ENCODE results near the gene SIDT2. TPM values are rescaled to one million over a fixed set of nuclear protein-coding genes. Genes with fewer than 3 reads are reported as not detected.
"Not testable (repeated sequence)": the region's sequence is repeated elsewhere in the genome, so short reads cannot be mapped to it uniquely, and the experiment has no call there.

The SIDT2 gene
- 10 to 100 TPM in 3 of 4 donors, 1 to 10 TPM in 1; 6.4 to 91.3 (median 28.7) TPM for total RNA-seq

GRCh38 chr11:117178210-117179034 lies at the start of gene SIDT2:
Gene SIDT2 (plus strand): TSS chr11:117178743. CDS start chr11:117179264, 521 bp downstream.
- Histone ChIP-seq H3K4me3 (peak within 1 kb of the TSS; percentile 94 to 95), H3K36me3 (no peaks in the 10 kb centered on the region), H3K4me1 (peaks cover 5 to 10% of the 10 kb centered on the region in 2 donors), H3K27me3 (no peaks in the 10 kb centered on the region), H3K9me3 (no peaks in the 10 kb centered on the region), H3K27ac (peak within 1 kb of the TSS; percentile 90 to 98)
- intact Hi-C loops (cut with DNase I; ENCODE audit: low total_unique reads), result no loop called here
- DNase-seq, result peak; percentile 95
- TF ChIP-seq CTCF (IDR thresholded peaks at IDR 0.05), result peak in 2 of 4 experiments; percentile 36 to 48
- TF ChIP-seq POLR2A (IDR thresholded peaks at IDR 0.05), result peak; percentile 96 to 99

- H3K4me3 ChIP-seq; H3K27ac ChIP-seq; H3K27me3 ChIP-seq; intact Hi-C loops (cut with DNase I; ENCODE audit: low total_unique reads); DNase-seq; H3K36me3 ChIP-seq; H3K9me3 ChIP-seq; H3K4me1 ChIP-seq: not testable (repeated sequence)
Observed at GRCh38 chr11:117130396-117130795, 48.1 kb upstream of the SIDT2 start.

GRCh38 chr11:117130879-117131278 lies 47.7 kb upstream of the SIDT2 start:
- Histone ChIP-seq H3K4me1 (no peaks in the 10 kb centered on the region), H3K36me3 (no peaks in the 10 kb centered on the region), H3K27ac (no peak overlapping the region), H3K4me3 (no peak overlapping the region), H3K27me3 (no peaks in the 10 kb centered on the region), H3K9me3 (no peaks in the 10 kb centered on the region)
- TF ChIP-seq POLR2A (IDR thresholded peaks at IDR 0.05), result no peak
- no peak for TF ChIP-seq CTCF (IDR thresholded peaks at IDR 0.05)
- intact Hi-C loops (cut with DNase I; ENCODE audit: low total_unique reads), result no loop called here
- no peak for DNase-seq

- H3K9me3 ChIP-seq, result no peaks in the 10 kb centered on the region
- no peaks in the 10 kb centered on the region for H3K27me3 ChIP-seq
- no peak overlapping the region for H3K27ac ChIP-seq
- TF ChIP-seq POLR2A (IDR thresholded peaks at IDR 0.05) (no peak), CTCF (IDR thresholded peaks at IDR 0.05) (no peak)
- H3K36me3 ChIP-seq, result no peaks in the 10 kb centered on the region
- DNase-seq, result no peak
- intact Hi-C loops (cut with DNase I; ENCODE audit: low total_unique reads), result no loop called here
- no peaks in the 10 kb centered on the region for H3K4me1 ChIP-seq
- no peak overlapping the region for H3K4me3 ChIP-seq
Observed at GRCh38 chr11:117134431-117134830, 44.1 kb upstream of the SIDT2 start.

GRCh38 chr11:117134979-117135378 lies 43.6 kb upstream of the SIDT2 start:
- intact Hi-C loops (cut with DNase I; ENCODE audit: low total_unique reads); DNase-seq; H3K4me3 ChIP-seq; H3K4me1 ChIP-seq; H3K36me3 ChIP-seq; H3K27ac ChIP-seq; H3K27me3 ChIP-seq; H3K9me3 ChIP-seq: not testable (repeated sequence)

GRCh38 chr11:117137223-117138086 lies 41.1 kb upstream of the SIDT2 start:
- peak overlapping the region in 1 of 2 donors; percentile 57 for H3K27ac ChIP-seq
- intact Hi-C loops (cut with DNase I; ENCODE audit: low total_unique reads); H3K4me1 ChIP-seq; DNase-seq; H3K36me3 ChIP-seq; H3K4me3 ChIP-seq; H3K9me3 ChIP-seq; H3K27me3 ChIP-seq: not testable (repeated sequence)

Data from uterus (tissue), 4 donors.